Measurements from ENCODE around the gene TMEM151A.
"Not testable (repeated sequence)": the region's sequence is repeated elsewhere in the genome, so short reads cannot be mapped to it uniquely, and the experiment has no call there.

TMEM151A gene

GRCh38 chr11:66291706-66292542, at the start of gene TMEM151A:
TSS of gene TMEM151A (plus strand) at chr11:66291894. CDS start at chr11:66292014, 120 bp downstream.
- DNase-seq (ENCODE audit: low read depth in 1 of 2, low spot score in 1 of 2): no peak

GRCh38 chr11:66242095-66242765, 49.5 kb upstream of the TMEM151A start:
- DNase-seq (ENCODE audit: low read depth in 1 of 2, low spot score in 1 of 2): no peak

- no peak for DNase-seq (ENCODE audit: low read depth in 1 of 2, low spot score in 1 of 2)
Observed at GRCh38 chr11:66243782-66244535, 47.7 kb upstream of the TMEM151A start.

- no peak for DNase-seq (ENCODE audit: low read depth in 1 of 2, low spot score in 1 of 2)
Observed at GRCh38 chr11:66247295-66247694, 44.4 kb upstream of the TMEM151A start.

- no peak for DNase-seq (ENCODE audit: low read depth in 1 of 2, low spot score in 1 of 2)
Observed at GRCh38 chr11:66247801-66248200, 43.9 kb upstream of the TMEM151A start.

- DNase-seq (ENCODE audit: low read depth in 1 of 2, low spot score in 1 of 2): no peak
Observed at GRCh38 chr11:66248903-66249302, 42.8 kb upstream of the TMEM151A start.

GRCh38 chr11:66251809-66252208, 39.9 kb upstream of the TMEM151A start:
- no peak for DNase-seq (ENCODE audit: low read depth in 1 of 2, low spot score in 1 of 2)

GRCh38 chr11:66253081-66253480, 38.6 kb upstream of the TMEM151A start:
- DNase-seq (ENCODE audit: low read depth in 1 of 2, low spot score in 1 of 2): not testable (repeated sequence)

GRCh38 chr11:66258473-66258893, 33.2 kb upstream of the TMEM151A start:
- DNase-seq (ENCODE audit: low read depth in 1 of 2, low spot score in 1 of 2): no peak

GRCh38 chr11:66259225-66259624, 32.5 kb upstream of the TMEM151A start:
- DNase-seq (ENCODE audit: low read depth in 1 of 2, low spot score in 1 of 2): no peak

- DNase-seq (ENCODE audit: low read depth in 1 of 2, low spot score in 1 of 2): no peak
Observed at GRCh38 chr11:66259956-66260355, 31.7 kb upstream of the TMEM151A start.

- no peak for DNase-seq (ENCODE audit: low read depth in 1 of 2, low spot score in 1 of 2)
Observed at GRCh38 chr11:66261578-66261977, 30.1 kb upstream of the TMEM151A start.

- no peak for DNase-seq (ENCODE audit: low read depth in 1 of 2, low spot score in 1 of 2)
Observed at GRCh38 chr11:66262191-66262590, 29.5 kb upstream of the TMEM151A start.

GRCh38 chr11:66262696-66263095, 29.0 kb upstream of the TMEM151A start:
- no peak for DNase-seq (ENCODE audit: low read depth in 1 of 2, low spot score in 1 of 2)

GRCh38 chr11:66263231-66263630, 28.5 kb upstream of the TMEM151A start:
- DNase-seq (ENCODE audit: low read depth in 1 of 2, low spot score in 1 of 2): no peak

GRCh38 chr11:66263785-66264184, 27.9 kb upstream of the TMEM151A start:
- DNase-seq (ENCODE audit: low read depth in 1 of 2, low spot score in 1 of 2): no peak

GRCh38 chr11:66264383-66264782, 27.3 kb upstream of the TMEM151A start:
- no peak for DNase-seq (ENCODE audit: low read depth in 1 of 2, low spot score in 1 of 2)

GRCh38 chr11:66264914-66265313, 26.8 kb upstream of the TMEM151A start:
- DNase-seq (ENCODE audit: low read depth in 1 of 2, low spot score in 1 of 2): peak in 1 of 2 donors; percentile 20

GRCh38 chr11:66265531-66266377, 25.9 kb upstream of the TMEM151A start:
- no peak for DNase-seq (ENCODE audit: low read depth in 1 of 2, low spot score in 1 of 2)

GRCh38 chr11:66266378-66267038, 25.2 kb upstream of the TMEM151A start:
- no peak for DNase-seq (ENCODE audit: low read depth in 1 of 2, low spot score in 1 of 2)

All from activated CD4-positive, alpha-beta T cell treated with anti-CD3 and anti-CD28 coated beads, Interleukin-2, amount 50 U/mL, for 24 hours (primary cell).